GM23248 (cell line): ENCODE measurements around the gene NIBAN1.

ENCODE experiments used
- EZH2 ChIP-seq: fragments of 200-600 bp; sonication (generic); IDR thresholded peaks from 2 replicates; pipeline ENCODE4 v1.6.1; 2018; ENCODE audit warnings: antibody characterized with exemption, mild to moderate bottlenecking; ENCODE audit not compliant: insufficient read depth, poor library complexity, severe bottlenecking
- EZH2phosphoT487 ChIP-seq: fragments of 200-600 bp; sonication (generic); IDR thresholded peaks from 2 replicates; pipeline ENCODE4 v1.6.1; 2018; ENCODE audit warnings: antibody characterized with exemption, moderate library complexity, mild to moderate bottlenecking, low read depth; ENCODE audit not compliant: insufficient read depth

GRCh38 chr1:184929711-184930202 lies 44.6 kb downstream of the NIBAN1 start:
- TF ChIP-seq EZH2: no peak
- no peak for TF ChIP-seq EZH2phosphoT487
